ENCODE results near the gene MRTFA.

Gene MRTFA

GRCh38 chr22:40484906-40485669 is 151.4 kb downstream of the MRTFA start:
- DNase-seq, result peak; percentile 90

GRCh38 chr22:40482886-40483285 is 153.6 kb downstream of the MRTFA start:
- DNase-seq, result no peak

- DNase-seq, result no peak
Observed at GRCh38 chr22:40482391-40482790, 154.1 kb downstream of the MRTFA start.

GRCh38 chr22:40480996-40481395 is 155.5 kb downstream of the MRTFA start:
- no peak for DNase-seq

- DNase-seq, result no peak
Observed at GRCh38 chr22:40479887-40480538, 156.5 kb downstream of the MRTFA start.

GRCh38 chr22:40479126-40479800 is 157.3 kb downstream of the MRTFA start:
- no peak for DNase-seq

- DNase-seq, result no peak
Observed at GRCh38 chr22:40478338-40479125, 158.0 kb downstream of the MRTFA start.

- DNase-seq, result no peak
Observed at GRCh38 chr22:40477683-40478337, 158.7 kb downstream of the MRTFA start.

- DNase-seq, result no peak
Observed at GRCh38 chr22:40476341-40476740, 160.2 kb downstream of the MRTFA start.

GRCh38 chr22:40473703-40474102 is 162.8 kb downstream of the MRTFA start:
- no peak for DNase-seq

GRCh38 chr22:40472579-40472978 is 163.9 kb downstream of the MRTFA start:
- DNase-seq, result no peak

- DNase-seq, result no peak
Observed at GRCh38 chr22:40472051-40472450, 164.5 kb downstream of the MRTFA start.

GRCh38 chr22:40469181-40469580 is 167.3 kb downstream of the MRTFA start:
- DNase-seq, result peak; percentile 62

GRCh38 chr22:40468616-40469015 is 167.9 kb downstream of the MRTFA start:
- DNase-seq, result no peak

GRCh38 chr22:40466976-40467375 is 169.5 kb downstream of the MRTFA start:
- DNase-seq, result no peak

GRCh38 chr22:40463683-40464082 is 172.8 kb downstream of the MRTFA start:
- no peak for DNase-seq

GRCh38 chr22:40463017-40463631 is 173.4 kb downstream of the MRTFA start:
- DNase-seq, result no peak

- DNase-seq, result no peak
Observed at GRCh38 chr22:40462195-40462984, 174.1 kb downstream of the MRTFA start.

- no peak for DNase-seq
Observed at GRCh38 chr22:40453671-40454070, 182.8 kb downstream of the MRTFA start.

- DNase-seq, result peak; percentile 25
Observed at GRCh38 chr22:40452730-40453487, 183.6 kb downstream of the MRTFA start.

All from NCI-H2171 treated with DMSO at 0.1 percent for 48 hours (cell line).